ENCODE measurements around the gene DEPP1.

GRCh38 chr10:44974082-44974627 is 4.5 kb downstream of the DEPP1 start:
- TF ChIP-seq, protein P1, sequence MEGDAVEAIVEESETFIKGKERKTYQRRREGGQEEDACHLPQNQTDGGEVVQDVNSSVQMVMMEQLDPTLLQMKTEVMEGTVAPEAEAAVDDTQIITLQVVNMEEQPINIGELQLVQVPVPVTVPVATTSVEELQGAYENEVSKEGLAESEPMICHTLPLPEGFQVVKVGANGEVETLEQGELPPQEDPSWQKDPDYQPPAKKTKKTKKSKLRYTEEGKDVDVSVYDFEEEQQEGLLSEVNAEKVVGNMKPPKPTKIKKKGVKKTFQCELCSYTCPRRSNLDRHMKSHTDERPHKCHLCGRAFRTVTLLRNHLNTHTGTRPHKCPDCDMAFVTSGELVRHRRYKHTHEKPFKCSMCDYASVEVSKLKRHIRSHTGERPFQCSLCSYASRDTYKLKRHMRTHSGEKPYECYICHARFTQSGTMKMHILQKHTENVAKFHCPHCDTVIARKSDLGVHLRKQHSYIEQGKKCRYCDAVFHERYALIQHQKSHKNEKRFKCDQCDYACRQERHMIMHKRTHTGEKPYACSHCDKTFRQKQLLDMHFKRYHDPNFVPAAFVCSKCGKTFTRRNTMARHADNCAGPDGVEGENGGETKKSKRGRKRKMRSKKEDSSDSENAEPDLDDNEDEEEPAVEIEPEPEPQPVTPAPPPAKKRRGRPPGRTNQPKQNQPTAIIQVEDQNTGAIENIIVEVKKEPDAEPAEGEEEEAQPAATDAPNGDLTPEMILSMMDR (IDR thresholded peaks at IDR 0.05; ENCODE audit: extremely low read depth in 1 of 2, insufficient read depth in 1 of 2, low read depth in 1 of 2, low read length in 2 of 2) = no peak
- TF ChIP-seq POLR2A (IDR thresholded peaks at IDR 0.05; ENCODE audit: low read depth, low read length) (no peak), EZH2 (IDR thresholded peaks at IDR 0.05; ENCODE audit: borderline replicate concordance, low read depth, low read length, severe bottlenecking) (no peak), MYC (IDR thresholded peaks at IDR 0.05; ENCODE audit: low read depth, low read length) (no peak), POLR2AphosphoS5 (IDR thresholded peaks at IDR 0.05; ENCODE audit: insufficient read depth, low read depth, low read length) (no peak)
- TF ChIP-seq, protein P2, sequence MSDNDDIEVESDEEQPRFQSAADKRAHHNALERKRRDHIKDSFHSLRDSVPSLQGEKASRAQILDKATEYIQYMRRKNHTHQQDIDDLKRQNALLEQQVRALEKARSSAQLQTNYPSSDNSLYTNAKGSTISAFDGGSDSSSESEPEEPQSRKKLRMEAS (IDR thresholded peaks at IDR 0.05; ENCODE audit: insufficient read depth, insufficient read length) = no peak
